GM10248 (cell line): Measurements from ENCODE around the gene GPX6.
"Not testable (repeated sequence)": the region's sequence is repeated elsewhere in the genome, so short reads cannot be mapped to it uniquely, and the experiment has no call there.

Source experiments
- CTCF ChIA-PET: fragments of 300-600 bp; sonication (Branson Sonifier 250); formaldehyde crosslinking; extraction: SDS; loops from one replicate; lab custom pipeline; 2021; ENCODE audit warnings: antibody characterized with exemption; lab: Yijun Ruan, JAX
- POLR2A ChIA-PET: fragments of 350-650 bp; sonication (Branson Sonifier 250); formaldehyde crosslinking; extraction: SDS; loops from one replicate; lab custom pipeline; 2020; ENCODE audit warnings: antibody characterized with exemption; lab: Yijun Ruan, JAX
- DNase-seq: peaks from one replicate; pipeline ENCODE4 v3.0.0; 2012; ENCODE audit errors: extremely low spot score
- CTCF ChIP-seq: IDR thresholded peaks from 2 replicates; pipeline ENCODE4 v1.5.1; 2012; ENCODE audit warnings: mild to moderate bottlenecking, low read depth; ENCODE audit errors: extremely low read depth, missing control alignments, control extremely low read depth

The GPX6 gene

DNA sequence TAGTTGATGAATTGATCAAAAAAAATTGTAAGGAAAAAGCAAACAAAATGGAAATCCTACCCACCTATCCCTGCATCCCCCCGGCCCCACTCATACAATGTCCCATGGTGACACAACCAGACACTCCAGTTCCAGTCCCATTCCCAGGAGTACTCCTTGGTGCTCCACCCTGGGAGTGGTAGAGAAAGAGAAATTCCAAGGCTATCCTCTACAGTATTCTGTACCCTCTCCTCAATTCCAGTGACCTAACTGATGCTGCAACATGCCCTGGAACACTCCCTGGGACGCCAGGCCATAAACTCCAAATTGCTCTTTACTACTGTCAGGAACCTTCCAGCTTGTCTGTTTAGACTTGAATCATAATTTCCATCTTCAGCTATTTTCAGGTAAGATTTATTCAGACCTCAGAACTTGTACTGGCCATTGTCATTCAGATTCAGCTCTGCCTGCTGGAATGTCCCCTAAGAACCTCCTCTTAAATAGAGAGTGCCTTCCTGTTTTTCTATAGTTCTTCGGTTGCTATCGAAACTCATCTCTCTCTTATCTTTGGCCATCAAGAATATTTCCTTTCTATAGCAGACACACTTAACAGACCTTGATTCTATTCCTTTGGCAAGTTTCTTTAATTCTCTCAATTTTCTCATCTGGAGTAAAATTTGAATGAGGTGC lies 8.7 kb downstream of the GPX6 start:
- TF ChIP-seq CTCF: no peak
- CTCF ChIA-PET: interaction anchor here (0.8 kb wide), 2 partner anchors 7 to 79 kb away, joined by 3 to 4 read pairs; no protein-coding TSS in a partner anchor
- no peak for DNase-seq
- POLR2A ChIA-PET: no interaction called here

DNA sequence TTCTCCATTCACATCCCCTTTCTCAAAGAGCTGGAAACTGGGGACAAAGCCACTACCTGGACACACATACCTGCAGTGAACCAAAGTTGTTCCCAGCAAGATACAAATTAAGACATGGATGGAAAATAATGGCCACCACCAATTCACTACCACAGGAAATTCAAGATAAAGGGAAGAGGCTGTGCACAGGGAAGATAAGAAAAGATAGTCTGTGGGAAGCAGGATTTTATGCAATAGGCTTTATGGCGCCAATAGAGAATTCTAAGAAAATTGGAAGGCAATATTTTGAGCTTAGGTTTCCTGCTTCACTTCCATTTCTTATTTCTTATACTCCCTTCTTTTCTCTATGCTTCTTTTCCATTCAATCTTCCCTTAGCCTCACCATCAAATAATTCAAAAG lies 9.9 kb downstream of the GPX6 start:
- POLR2A ChIA-PET: no interaction called here
- no peak for TF ChIP-seq CTCF
- no peak for DNase-seq
- CTCF ChIA-PET: interaction anchor here (1.0 to 1.6 kb wide), 4 partner anchors 9 to 17 kb away, joined by 3 to 4 read pairs (median 3); no protein-coding TSS in a partner anchor

GRCh38 chr6:28502709-28503305 lies 12.8 kb downstream of the GPX6 start:
- DNase-seq, CTCF ChIA-PET, POLR2A ChIA-PET: not testable (repeated sequence)

DNA sequence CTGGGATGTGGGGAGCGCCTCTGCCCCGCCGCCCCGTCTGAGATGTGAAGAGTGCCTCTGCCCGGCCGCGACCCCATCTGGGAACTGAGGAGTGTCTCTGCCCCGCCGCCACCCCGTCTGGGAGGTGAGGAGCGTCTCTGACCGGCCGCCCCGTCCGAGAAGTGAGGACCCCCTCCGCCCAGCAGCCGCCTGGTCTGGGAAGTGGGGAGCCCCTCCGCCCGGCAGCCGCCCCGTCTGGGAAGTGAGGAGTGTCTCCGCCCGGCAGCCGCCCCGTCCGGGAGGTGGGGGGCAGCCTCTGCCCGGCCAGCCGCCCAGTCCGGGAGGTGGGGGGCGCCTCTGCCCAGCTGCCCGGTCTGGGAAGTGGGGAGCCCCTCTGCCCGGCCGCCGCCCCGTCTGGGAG lies 13.5 kb downstream of the GPX6 start:
- POLR2A ChIA-PET, DNase-seq, CTCF ChIA-PET: not testable (repeated sequence)

DNA sequence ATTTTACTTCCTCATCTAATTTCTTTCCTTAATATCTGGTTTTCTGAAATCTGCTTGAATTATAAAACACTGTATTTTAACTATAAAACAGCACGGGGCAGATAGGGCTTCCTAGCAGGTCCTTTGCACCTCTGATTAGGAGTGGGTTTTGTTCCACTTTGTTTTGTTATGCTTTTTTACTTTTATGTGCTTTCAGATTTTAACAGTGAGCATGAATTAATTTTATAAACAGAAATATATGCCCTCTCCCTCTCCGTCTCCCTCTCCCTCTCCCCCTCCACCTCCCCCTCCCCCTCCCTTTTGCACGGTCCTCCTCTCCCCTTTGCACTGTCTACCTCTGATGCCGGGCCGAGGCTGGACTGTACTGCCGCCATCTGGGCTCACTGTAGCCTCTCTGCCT lies 14.3 kb downstream of the GPX6 start:
- ChIA-PET CTCF (no interaction called here), POLR2A (no interaction called here)
- no peak for DNase-seq
- TF ChIP-seq CTCF: no peak

DNA sequence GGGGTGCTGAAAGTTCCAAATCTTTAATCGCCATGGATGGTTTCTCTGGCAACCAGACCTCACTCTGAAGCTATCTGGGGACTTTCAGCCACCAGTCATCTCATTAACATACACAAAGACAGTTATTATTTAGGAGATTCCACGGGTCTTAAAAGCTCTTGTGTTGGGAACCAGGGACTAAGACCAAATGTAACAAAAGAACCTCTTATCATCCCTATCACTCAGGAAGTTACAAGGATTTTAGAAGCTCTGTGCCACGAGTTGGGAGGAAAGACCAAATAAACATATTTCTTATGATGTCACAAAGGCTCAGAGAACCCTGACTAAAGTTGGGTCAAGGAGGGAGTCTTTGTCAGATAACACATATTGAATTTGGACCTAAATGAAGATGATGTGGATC lies 17.7 kb downstream of the GPX6 start:
- DNase-seq: no peak
- no peak for TF ChIP-seq CTCF
- CTCF ChIA-PET: interaction anchor here (1.3 kb wide), 1 partner anchor 83 kb away, joined by 3 read pairs; no protein-coding TSS in a partner anchor
- POLR2A ChIA-PET: no interaction called here

DNA sequence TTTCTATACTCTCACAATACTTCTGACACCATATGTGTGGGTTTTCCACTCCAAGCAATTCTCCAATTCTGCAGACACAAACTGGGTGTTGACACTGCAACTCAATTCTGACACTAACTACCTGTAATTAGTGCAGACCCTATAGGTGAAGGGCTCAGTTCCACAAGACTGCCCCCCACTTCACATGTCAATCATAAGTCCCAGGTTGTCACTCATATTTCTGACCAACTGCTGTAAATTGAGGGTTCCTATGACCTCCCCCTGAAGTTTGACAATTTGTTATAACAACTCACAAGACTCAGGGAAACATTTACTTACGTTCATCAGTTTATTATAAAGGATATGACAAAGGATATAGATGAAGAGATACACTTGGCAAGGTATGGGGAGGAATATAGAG lies 18.3 kb downstream of the GPX6 start:
- TF ChIP-seq CTCF: no peak
- ChIA-PET POLR2A (no interaction called here), CTCF (interaction anchor here (1.3 kb wide), 1 partner anchor 83 kb away, joined by 3 read pairs; no protein-coding TSS in a partner anchor)
- DNase-seq: no peak
